ENCODE data around the gene RPS18. TPM values are rescaled to one million over a fixed set of nuclear protein-coding genes. Genes with fewer than 3 reads are reported as not detected.

The RPS18 gene
- total and polyA plus RNA-seq, 9 of the 15 experiments (the other 6 are each of a cell fraction or from before 2014, with no cell fraction given) = 5,023 to 17,516 (median 8,131) TPM

GRCh38 chr6:33276864-33277662, 5.2 kb downstream of the RPS18 start, which contains the start of gene B3GALT4 (continued):
- no peak for TF ChIP-seq CUX1 (CRISPR knock-in tag; IDR thresholded peaks at IDR 0.05)
- no peak for TF ChIP-seq ZNF280B (CRISPR knock-in tag; IDR thresholded peaks at IDR 0.05)
- peak; percentile 51; the same call in 1 of the 2 replicates for TF ChIP-seq HDAC2 (IDR thresholded peaks at IDR 0.05)
- no peak for TF ChIP-seq TCF7L2 (IDR thresholded peaks at IDR 0.05; ENCODE audit: low read depth, low read length)
- TF ChIP-seq NCOA4 (IDR thresholded peaks at IDR 0.05; ENCODE audit: partially characterized antibody) = no peak
- TF ChIP-seq ZNF197 (CRISPR knock-in tag; IDR thresholded peaks at IDR 0.05; ENCODE audit: low read depth) = peak; percentile 62
- TF ChIP-seq NRF1 (conservative IDR thresholded peaks at IDR 0.05 in 1 of 2, IDR thresholded peaks at IDR 0.05 in 1 of 2) = peak; percentile 78 to 82
- TF ChIP-seq BRF1 (IDR thresholded peaks at IDR 0.05; ENCODE audit: borderline replicate concordance, extremely low read depth, insufficient read length) = no peak
- TF ChIP-seq RNF219 (CRISPR knock-in tag; IDR thresholded peaks at IDR 0.05) = 0 out of 2 replicates have a peak, but pooled peaks have one; percentile 26
- TF ChIP-seq ZNF408 (CRISPR knock-in tag; IDR thresholded peaks at IDR 0.05; ENCODE audit: low read depth) = no peak
- peak; percentile 18; the same call in 1 of the 2 replicates for TF ChIP-seq ZSCAN32 (CRISPR knock-in tag; IDR thresholded peaks at IDR 0.05)
- TF ChIP-seq PRMT5 (CRISPR knock-in tag; IDR thresholded peaks at IDR 0.05) = no peak
- TF ChIP-seq ZNF232 (CRISPR knock-in tag; IDR thresholded peaks at IDR 0.05) = no peak
- no peak for TF ChIP-seq ZNF507 (tag; conservative IDR thresholded peaks at IDR 0.05)
- TF ChIP-seq ZC3H11A (IDR thresholded peaks at IDR 0.05; ENCODE audit: low read depth, low read length) = no peak
- peak; percentile 53; the same call in 1 of the 2 replicates for TF ChIP-seq ZBTB5 (IDR thresholded peaks at IDR 0.05)

All from K562 (cell line).